ENCODE measurements around the gene HORMAD2. TPM values are rescaled to one million over a fixed set of nuclear protein-coding genes. Genes with fewer than 3 reads are reported as not detected.
"Not testable (repeated sequence)": the region's sequence is repeated elsewhere in the genome, so short reads cannot be mapped to it uniquely, and the experiment has no call there.

The HORMAD2 gene
- total RNA-seq, 1 donor from 2014 or later, result not detected

DNA sequence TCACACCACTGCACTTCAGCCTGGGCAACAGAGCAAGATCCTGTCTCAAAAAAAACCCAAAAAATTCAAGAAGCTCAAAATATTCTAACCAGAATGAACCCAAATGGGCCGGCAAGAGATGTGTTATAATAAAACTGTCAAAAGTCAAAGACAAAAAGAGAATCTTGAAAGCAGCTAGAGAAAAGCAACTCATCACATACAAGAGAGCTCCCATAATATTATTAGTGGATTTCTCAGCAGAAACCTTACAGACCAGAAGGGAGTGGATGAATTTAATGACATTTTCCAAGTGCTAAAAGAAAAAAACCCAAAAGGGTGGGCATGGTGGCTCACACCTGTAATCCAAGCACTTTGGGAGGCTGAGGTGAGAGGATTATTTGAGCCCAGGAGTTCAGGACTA lies 22.9 kb upstream of the HORMAD2 start:
- no peak for ATAC-seq

DNA sequence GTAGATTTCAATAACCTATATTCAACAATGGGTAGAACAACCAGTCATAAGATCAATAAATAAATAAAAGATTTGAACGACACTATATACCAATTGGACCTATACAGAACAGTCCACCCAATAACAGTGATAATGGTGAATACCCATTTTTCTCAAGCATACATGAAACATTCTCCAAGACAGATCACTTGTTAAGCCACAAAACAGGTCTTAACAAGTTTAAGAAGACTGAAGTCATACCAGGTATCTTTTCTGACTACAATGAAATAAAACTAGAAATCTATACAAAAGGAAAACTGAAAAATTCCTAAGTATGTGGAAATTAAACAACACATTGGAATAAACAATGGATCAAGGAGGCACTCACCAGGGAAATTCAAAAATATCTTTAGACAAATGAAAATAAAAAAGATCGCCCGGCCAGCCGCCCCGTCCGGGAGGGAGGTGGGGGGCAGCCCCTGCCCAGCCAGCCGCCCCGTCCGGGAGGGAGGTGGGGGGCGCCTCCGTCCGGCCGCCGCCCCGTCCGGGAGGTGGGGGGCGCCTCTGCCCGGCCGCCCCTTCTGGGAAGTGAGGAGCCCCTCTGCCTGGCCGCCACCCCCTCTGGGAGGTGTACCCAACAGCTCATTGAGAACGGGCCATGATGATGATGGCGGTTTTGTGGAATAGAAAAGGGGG lies 20.8 kb upstream of the HORMAD2 start:
- not testable (repeated sequence) for ATAC-seq

DNA sequence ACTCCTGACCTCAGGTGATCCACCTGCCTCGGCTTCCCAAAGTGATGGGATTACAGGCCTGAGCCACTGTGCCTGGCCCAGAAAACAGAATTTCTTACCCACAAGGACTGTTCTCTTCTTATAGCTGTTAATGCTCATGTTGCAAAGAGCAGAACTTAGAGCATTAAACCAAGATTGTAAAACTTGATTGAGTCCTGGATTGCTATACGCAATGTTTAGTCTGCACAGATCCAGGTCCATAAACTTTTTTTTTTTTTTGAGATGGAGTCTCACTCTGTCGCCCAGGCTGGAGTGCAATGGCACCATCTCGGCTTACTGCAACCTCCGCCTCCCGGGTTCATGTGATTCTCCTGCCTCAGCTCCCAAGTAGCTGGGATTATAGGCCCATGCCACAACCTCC lies 19.2 kb upstream of the HORMAD2 start:
- not testable (repeated sequence) for ATAC-seq

DNA sequence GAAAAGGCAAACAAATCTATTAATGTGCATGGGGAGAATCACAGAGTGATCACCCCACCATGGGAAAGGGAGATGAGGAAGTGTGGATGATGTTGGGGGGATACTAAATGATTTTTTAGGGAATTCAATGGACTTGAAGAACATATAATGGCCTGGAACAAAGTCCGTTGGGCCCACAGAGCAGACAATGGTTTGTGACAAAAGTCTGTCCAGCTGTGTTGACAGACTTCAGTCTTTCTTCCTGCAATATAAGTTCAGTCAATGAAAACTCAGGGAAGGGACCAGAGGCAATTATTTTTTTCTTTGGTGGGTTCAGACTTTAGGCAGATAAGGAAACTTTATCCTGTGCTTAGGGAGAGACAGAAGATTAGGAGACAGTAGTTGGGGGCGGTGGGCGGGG lies 18.0 kb upstream of the HORMAD2 start:
- no peak for ATAC-seq

DNA sequence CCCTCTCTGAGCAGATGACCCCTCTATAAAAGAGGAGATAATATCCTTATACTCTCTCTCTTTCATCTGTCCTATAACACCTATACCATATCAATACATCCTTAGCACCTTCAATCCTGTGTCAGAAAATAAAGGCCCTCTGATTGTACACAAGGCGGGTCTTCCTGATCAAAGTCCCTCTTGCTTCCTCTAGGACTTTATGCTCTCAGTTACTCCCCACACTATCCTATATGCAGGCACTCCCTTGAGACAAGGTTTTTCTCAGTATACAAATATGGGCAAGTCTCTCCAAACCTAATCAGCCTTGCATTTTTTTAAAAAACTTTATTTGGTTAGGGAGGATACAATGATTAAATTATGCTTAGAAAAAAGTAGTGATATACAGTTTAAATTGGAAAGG lies 17.3 kb upstream of the HORMAD2 start:
- no peak for ATAC-seq

DNA sequence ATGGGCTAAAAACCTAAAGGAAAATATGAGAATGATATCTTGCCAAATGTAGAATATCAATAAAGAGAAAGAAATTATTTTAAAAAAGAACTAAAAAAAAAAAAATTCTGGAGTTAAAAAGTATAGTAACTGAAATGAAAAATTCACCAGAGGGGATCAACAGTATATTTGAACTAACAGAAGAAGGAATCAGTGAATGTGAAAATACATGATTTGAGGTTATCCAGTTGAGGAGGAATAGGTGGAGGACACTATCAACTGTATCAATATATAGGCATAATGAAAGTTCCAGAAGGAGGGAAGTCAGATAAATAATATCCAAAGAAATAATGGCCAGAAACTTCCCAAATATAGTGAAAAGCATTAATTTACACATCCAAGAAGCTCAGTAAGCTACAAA lies 16.1 kb upstream of the HORMAD2 start:
- ATAC-seq, result no peak

DNA sequence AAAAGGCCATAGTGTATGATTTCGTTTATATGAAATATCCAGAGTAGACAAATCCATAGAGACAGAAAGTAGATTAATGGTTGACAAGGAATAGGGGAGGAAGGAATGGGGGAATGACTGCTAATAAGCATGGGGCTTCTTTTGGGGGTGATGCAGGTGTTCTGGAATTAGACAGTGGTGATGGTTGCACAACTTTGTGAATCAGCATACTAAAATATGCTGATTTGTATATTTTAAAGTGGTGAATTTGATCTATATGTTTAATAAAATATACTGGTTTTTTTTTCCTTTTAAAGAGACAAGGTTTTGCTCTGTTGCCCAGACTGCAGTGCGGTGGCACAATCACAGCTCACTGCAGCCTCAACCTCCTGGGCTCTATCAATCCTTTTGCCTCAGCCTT lies 6.5 kb upstream of the HORMAD2 start:
- ATAC-seq, result no peak

DNA sequence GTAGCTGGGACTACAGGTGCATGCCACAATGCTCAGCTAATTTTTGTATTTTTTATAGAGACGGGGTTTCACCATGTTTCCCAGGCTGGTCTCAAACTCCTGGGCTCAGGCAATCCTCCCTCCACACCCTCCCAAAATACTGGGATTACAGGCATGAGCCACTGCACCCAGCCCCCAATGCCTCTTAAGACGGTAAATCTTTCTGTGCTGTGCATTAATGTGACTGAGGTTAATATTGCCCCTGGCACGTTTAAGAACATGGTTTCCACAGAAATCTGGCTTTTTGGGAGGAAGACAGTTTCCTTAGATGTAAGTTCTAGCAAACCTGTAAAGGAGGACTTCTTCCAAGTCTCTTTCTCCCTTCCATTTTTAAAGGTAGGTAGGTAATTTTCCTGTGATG lies 6.1 kb upstream of the HORMAD2 start:
- ATAC-seq, result no peak

DNA sequence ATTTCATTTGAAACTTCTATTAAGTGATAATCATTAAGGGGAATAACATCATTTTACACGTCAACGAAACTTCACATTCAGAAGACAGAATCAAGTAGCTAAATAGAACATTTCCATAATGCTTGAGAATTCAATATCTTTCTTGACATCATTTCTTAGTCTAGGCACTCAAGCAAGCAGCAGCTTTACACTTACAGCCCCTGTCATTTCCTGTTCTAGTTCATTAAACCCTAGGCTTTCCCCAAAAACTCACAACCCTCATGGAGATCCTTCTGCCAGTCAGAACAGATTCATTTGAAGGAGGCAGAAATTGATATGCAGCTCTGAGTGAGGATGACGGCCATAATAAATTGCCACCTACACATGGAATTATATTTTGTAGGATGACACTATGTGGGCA lies 5.3 kb upstream of the HORMAD2 start:
- no peak for ATAC-seq

DNA sequence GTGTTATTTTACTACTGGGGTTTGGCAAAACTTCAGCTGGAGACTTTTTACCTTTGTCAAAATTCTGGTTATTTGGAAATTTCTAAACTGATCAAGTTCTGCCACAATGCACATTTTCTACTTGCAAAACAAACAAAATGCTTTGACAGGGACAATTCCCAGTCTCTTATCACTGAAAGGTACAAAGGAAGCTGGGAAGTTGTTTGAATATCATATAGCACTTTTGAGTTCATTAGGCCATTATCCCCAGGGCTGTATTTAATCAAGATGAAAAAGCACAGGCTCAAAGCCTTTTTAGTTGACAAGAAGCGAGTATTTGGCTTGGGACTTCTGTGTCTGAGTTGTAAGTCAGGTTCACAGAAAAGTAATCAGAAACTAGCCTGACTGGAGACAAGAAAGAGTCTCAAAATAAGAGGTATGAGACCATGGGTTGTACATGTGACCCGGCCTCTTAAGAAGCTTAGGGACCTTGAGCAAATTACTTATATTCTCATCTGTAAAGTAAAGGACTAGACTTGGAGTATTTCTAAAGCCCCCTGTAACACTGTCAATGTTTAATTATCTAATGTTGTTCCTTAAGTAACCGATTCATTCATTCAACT lies 2.9 kb upstream of the HORMAD2 start:
- ATAC-seq, result no peak

DNA sequence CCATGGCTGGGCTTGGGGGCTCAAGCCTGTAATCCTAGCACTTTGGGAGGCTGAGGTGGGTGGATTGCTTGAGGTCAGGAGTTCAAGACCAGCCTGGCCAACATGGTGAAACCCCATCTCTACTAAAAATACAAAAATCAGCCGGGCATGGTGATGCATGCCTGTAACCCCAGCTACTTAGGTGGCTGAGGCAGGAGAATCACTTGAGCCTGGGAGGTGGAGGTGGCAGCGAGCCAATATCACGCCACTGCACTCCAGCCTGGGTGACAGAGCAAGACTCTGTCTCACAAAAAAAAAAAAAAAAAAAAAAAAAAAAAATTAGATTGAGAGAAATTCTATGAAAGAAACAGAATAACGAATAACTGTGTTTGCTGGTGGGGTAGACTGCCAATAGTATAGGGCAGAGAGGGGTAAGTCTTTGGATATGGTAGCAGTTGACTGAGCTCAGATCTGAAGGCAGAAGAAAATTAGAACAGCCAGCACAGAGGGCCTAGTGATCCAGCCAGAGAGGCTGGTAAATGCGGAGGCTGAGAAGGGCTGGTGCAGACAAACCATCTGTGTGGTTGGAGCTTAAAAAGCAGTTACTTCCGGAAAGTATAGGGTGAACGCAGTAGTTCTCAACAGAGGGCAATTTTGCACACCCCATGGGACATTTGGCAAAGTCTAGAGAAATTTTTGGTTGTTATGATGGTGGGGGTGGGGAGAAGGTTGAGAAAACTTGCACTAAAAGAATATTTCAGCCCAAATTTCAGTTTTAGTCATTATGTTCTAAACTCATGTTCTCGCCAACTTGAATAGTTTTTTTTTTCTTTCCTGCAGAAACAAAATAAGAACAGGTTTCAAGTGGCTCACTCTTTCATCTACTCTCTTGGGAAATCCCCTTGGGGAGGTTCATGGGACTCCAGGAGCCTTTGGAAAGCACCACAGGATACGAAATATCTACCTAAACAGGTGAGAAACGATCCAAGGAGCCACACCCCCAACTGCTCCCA lies 1.6 kb upstream of the HORMAD2 start:
- peak; percentile 42 for ATAC-seq

DNA sequence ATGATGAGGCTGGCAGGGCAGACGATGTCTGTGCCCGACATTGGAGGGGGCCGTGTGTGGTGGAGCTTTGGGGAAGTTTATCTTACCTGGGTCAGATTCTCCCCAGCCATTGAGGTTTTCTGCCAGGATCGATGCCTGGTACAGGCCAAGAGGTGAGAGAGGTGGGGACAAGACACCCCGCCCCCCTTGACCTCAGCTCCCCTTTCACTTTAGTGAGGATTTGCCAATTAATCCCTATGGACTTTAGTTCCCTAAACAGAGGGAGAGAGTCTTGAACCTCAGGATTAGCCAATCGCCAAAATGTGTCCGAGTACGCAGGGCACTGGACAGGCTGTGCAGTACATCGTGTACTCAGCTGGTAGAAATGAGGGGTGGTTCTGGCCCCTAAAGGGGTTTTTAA lies 541 bp downstream of the HORMAD2 start:
- ATAC-seq, result peak; percentile 23

DNA sequence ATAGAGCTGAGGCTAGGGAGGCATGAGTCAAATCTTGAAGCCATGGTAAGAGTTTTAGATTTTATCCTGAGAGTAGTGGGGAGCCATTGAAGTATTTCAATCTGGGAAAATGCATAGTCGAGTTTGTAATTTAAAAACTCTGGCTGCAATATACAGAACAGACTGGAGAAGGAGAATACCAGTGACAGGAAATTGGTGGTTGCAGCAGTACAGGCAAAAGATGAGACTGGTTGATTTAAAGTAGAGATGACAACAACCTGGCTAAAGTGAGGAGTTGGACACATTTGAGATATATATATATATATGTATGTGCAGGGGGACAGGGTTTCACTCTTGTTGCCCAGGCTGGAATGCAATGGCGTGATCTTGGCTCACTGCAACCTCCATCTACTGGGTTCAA lies 6.2 kb downstream of the HORMAD2 start:
- no peak for ATAC-seq

DNA sequence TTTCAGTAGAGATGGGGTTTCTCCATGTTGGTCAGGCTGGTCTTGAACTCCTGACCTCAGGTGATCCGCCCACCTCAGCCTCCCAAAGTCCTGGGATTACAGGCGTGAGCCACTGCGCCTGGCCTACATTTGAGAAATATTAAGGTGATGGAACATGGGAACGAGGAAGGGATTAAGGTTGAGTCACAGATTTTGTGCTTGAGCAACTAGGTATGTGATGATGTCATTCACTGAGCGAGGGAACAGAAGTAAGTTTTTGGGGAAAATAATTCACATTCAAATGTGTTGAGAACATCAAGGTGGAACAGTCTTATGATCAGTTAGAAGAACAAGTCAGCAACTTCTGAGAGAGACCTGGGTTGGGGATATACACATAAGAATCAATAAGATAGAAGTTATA lies 6.8 kb downstream of the HORMAD2 start:
- peak; percentile 76 for ATAC-seq

DNA sequence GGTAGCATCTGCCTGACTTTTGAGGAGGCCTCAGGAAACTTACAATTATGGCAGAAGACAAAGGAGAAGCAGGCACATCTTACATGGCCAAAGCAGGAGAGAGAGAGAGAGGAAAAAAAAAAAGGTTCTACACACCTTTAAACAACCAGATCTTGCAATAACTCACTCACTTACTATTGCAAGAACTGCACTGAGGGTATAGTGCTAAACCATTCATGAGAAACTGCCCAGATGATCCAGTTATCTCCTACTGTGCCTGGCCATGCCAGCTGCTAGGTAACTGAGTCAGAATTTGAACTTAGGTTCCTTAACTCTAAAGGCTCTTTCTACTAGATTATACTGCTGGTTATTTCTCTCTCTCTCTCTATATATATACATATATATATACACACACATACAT lies 7.3 kb downstream of the HORMAD2 start:
- no peak for ATAC-seq

DNA sequence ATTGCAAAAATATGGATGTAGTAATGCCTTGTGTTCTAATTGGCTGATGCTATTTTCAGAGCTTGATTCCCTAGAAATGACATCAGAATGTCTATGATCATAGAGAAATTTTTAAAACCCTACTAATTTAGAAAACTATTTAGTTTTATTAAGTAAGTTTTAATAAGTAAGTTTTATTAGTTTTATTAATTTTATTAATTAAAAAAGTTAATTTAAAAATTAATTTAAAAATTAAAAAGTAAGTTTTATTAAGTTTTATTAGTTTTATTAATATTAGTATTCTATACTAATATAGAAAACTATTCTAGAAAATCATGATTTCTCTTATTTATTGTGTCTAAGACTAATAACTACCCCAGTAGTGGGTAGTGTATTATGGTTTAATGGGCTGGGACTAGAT lies 8.2 kb downstream of the HORMAD2 start:
- ATAC-seq, result no peak

DNA sequence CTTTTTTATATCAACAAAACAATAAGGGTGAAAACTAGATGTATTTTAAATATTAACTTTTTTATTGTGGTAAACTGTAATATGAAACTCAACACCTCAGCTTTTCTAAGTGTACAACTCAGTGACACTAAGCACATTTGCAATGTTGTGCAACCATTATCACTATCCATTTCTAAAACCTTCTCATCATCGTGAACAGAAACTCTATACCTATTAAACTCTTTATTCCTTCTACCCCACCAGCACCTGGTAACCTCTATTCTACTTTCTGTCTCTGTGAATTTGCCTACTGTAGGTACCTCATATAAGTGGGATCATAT lies 9.4 kb downstream of the HORMAD2 start:
- no peak for ATAC-seq

DNA sequence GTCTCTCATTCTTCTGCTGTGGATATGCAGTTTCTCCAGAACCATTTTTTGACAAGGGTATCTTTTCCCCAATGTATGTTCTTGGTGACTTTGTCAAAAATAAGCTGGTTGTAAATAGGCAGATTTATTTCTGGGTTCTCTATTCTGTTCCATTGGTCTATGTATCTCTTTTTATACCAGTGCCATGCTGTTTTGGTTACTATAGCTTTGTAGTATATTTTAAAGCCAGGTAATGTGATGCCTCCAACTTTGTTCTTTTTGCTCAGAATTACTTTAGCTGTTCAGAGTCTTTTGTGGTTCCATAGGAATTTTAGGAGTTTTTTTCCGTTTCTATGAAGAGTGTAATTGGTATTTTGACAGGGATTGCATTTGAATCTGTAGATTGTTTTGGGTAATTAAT lies 12.4 kb downstream of the HORMAD2 start:
- no peak for ATAC-seq

DNA sequence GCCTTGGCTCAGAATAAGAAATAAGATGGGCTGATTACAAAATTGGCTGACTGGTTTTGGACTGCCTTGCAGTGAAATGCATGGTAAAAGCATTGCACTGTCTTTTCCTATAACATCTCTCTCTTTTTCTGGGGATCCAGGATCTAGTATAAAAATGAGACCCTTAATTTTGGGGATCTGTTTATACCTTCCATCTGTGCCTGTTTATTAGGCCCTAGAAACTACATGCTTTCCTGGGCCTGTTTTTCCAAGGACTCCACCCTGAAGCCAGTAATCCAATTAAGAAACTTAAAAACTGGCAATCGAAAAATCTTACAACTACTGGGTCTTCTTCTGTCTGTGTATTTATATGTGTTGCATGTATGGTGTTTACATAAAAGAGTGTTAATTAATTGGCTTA lies 14.5 kb downstream of the HORMAD2 start:
- no peak for ATAC-seq

DNA sequence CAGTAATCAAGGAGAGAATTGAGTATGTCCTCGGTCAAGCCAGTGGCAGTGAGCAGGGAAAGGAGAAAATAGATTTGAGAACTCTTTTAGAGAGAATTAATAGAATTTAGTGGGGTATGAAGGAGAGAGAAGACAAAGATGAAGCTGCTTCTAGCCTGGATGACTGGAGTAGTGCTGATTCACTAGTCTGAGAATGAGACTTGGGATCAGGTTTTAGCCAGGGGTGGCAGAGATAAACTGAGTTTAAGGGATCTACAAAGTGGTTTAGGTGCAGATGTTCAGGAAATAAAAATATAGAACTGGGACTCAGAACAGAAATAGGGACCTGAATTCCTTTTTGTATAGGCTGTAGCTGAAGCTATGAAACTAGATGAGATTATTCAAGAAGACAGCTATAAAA lies 17.6 kb downstream of the HORMAD2 start:
- ATAC-seq, result no peak

DNA sequence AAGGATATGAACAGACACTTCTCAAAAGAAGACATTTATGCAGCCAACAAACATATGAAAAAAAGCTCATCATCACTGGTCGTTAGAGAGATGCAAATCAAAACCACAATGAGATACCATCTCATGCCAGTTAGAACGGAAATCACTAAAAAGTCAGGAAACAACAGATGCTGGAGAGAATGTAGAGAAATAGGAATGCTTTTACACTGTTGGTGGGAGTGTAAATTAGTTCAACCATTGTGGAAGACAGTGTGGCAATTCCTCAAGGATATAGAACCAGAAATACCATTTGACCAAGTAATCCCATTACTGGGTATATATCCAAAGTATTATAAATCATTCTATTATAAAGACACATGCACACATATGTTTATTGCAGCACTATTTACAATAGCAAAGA lies 20.5 kb downstream of the HORMAD2 start:
- not testable (repeated sequence) for ATAC-seq

DNA sequence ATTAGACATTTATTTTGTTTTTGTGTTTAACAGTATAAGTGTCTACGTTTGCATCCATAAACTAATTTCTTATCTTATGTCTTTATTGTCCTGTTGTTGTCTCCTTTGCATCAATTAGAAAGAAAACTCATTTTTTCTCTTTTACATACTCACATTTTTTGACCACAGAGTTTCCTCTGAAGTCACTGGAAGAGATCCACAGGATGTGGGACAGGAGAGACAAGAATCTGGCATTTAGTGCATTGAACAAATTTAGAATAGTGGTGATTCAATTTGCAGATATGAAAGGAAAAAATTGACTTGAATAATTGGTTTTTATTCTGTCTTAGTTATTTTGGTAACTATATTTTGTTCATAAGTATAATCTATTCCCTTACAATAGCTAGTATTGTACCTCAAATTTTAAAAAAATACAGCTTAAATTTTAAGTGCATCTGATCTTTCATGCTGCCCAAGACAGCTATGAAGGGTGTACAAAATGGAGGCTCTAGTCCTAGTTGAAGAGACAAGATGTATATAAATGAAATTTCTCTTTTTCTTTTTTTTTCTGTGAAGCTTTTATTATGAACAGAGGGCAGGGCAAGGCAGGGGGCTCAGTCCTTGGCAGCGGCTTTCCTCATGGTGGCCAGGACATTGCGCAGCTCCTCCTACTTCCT lies 24.4 kb downstream of the HORMAD2 start:
- ATAC-seq, result no peak

DNA sequence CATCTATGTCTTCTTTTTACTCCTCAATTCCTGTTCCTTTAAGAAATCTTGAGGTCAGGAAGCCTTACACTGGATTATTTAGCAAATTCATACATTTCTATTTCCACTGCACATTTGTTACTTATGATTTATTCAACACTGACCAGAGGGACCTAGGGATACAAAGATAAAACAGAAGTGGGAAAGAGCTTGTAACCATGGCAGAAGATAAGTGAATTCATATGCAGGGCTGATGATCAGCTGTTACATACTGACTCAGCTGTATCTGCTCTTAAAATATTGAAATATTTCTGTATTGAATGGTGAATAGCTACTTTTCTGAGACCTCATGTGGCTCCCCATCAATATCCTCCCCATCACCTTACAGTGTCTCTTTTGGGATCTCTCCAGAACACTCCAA lies 25.2 kb downstream of the HORMAD2 start:
- ATAC-seq, result no peak

Measured in esophagus mucosa (tissue), 1 donor.